GM23338 (cell line): ENCODE measurements around the gene EDA. TPM values are rescaled to one million over a fixed set of nuclear protein-coding genes. Genes with fewer than 3 reads are reported as not detected.

Experiments
- ATAC-seq: fragments of 200-7000 bp; cut with Tn5 transposase; 3 replicates; pipeline ENCODE4 v1.9.1; 2020
- DNase-seq: peaks from one replicate; pipeline ENCODE4 v3.0.0-alpha.2; 2015; ENCODE audit warnings: low spot score
- H2AFZ ChIP-seq: fragments of 200-600 bp; sonication (generic); 2 replicates; pipeline ENCODE4 v1.8.0; 2016; ENCODE audit warnings: antibody characterized with exemption, mild to moderate bottlenecking, moderate library complexity
- H3F3A ChIP-seq: fragments of 200-600 bp; sonication (generic); replicated peaks from 2 replicates; pipeline ENCODE4 v1.8.0; 2017; ENCODE audit warnings: antibody characterized with exemption, mixed run types, low read depth
- H3K27ac ChIP-seq: fragments of 200-600 bp; sonication (generic); 2 replicates; pipeline ENCODE4 v1.6.1; 2016; ENCODE audit warnings: low read depth
- H3K27me3 ChIP-seq: fragments of 200-600 bp; sonication (generic); 2 replicates; pipeline ENCODE4 v1.8.0; 2016; ENCODE audit warnings: mild to moderate bottlenecking, mixed run types, moderate library complexity; ENCODE audit not compliant: insufficient read depth
- H3K36me3 ChIP-seq: fragments of 200-600 bp; sonication (generic); 2 replicates; pipeline ENCODE4 v1.8.0; 2016; ENCODE audit warnings: mild to moderate bottlenecking; ENCODE audit not compliant: insufficient read depth
- H3K4me1 ChIP-seq: fragments of 200-600 bp; sonication (generic); 2 replicates; pipeline ENCODE4 v1.8.0; 2016; ENCODE audit warnings: mild to moderate bottlenecking, moderate library complexity; ENCODE audit not compliant: insufficient read depth
- H3K4me2 ChIP-seq: fragments of 200-600 bp; sonication (generic); 2 replicates; pipeline ENCODE4 v1.7.1; 2017; ENCODE audit warnings: mixed run types
- H3K4me3 ChIP-seq: fragments of 200-600 bp; sonication (generic); 2 replicates; pipeline ENCODE4 v1.6.1; 2016; ENCODE audit warnings: mixed run types
- H3K79me2 ChIP-seq: fragments of 200-600 bp; sonication (generic); replicated peaks from 2 replicates; pipeline ENCODE4 v1.8.0; 2017; ENCODE audit warnings: mild to moderate bottlenecking; ENCODE audit not compliant: insufficient read depth
- H3K9me2 ChIP-seq: fragments of 200-600 bp; sonication (generic); 2 replicates; pipeline ENCODE4 v1.8.0; 2017; ENCODE audit not compliant: insufficient read depth
- H4K20me1 ChIP-seq: fragments of 200-600 bp; sonication (generic); replicated peaks from 2 replicates; pipeline ENCODE4 v1.8.0; 2017; ENCODE audit warnings: mild to moderate bottlenecking; ENCODE audit not compliant: insufficient read depth
- H3K27ac Mint-ChIP-seq: 2 replicates; pipeline ENCODE4 v1.8.0; 2020; ENCODE audit warnings: inconsistent platforms, mild to moderate bottlenecking, moderate library complexity, mixed read lengths
- H3K27me3 Mint-ChIP-seq: 3 replicates; pipeline ENCODE4 v1.8.0; 2022; ENCODE audit warnings: low read depth, mild to moderate bottlenecking, moderate library complexity, mixed read lengths, inconsistent platforms; ENCODE audit not compliant: insufficient read depth, poor library complexity
- H3K36me3 Mint-ChIP-seq: 3 replicates; pipeline ENCODE4 v1.8.0; 2021; ENCODE audit warnings: low read depth, mild to moderate bottlenecking, inconsistent platforms, moderate library complexity, mixed read lengths
- H3K4me1 Mint-ChIP-seq: 3 replicates; pipeline ENCODE4 v1.8.0; 2020; ENCODE audit warnings: mild to moderate bottlenecking, inconsistent platforms, mixed read lengths
- H3K4me3 Mint-ChIP-seq: 3 replicates; pipeline ENCODE4 v1.8.0; 2021; ENCODE audit warnings: moderate library complexity, mild to moderate bottlenecking, inconsistent platforms, mixed read lengths
- H3K9me3 Mint-ChIP-seq: 3 replicates; pipeline ENCODE4 v1.8.0; 2020; ENCODE audit warnings: moderate library complexity, mild to moderate bottlenecking, inconsistent platforms, mixed read lengths
- ETS1 ChIP-seq: IDR thresholded peaks from 2 replicates; pipeline ENCODE4 v1.6.1; 2016; ENCODE audit warnings: antibody characterized with exemption
- EZH2phosphoT487 ChIP-seq: fragments of 200-600 bp; sonication (generic); IDR thresholded peaks from one replicate; pipeline ENCODE4 v1.8.1; 2018; ENCODE audit warnings: antibody characterized with exemption; ENCODE audit not compliant: unreplicated experiment
- JUNB ChIP-seq: IDR thresholded peaks from one replicate; pipeline ENCODE4 v1.6.1; 2016; ENCODE audit warnings: antibody characterized with exemption; ENCODE audit not compliant: unreplicated experiment
- NANOG ChIP-seq: IDR thresholded peaks from 2 replicates; pipeline ENCODE4 v1.6.1; 2016; ENCODE audit warnings: antibody characterized with exemption, borderline replicate concordance
- STAT1 ChIP-seq: IDR thresholded peaks from one replicate; pipeline ENCODE4 v1.6.1; 2016; ENCODE audit warnings: antibody characterized with exemption; ENCODE audit not compliant: unreplicated experiment
- ZNF114 ChIP-seq: fragments of 250-450 bp; sonication (Bioruptor Pico); IDR thresholded peaks from 2 replicates; pipeline ENCODE4 v1.5.0; 2020; ENCODE audit warnings: mild to moderate bottlenecking, moderate library complexity
- ZNF462 ChIP-seq: fragments of 250-450 bp; sonication (Bioruptor Pico); IDR thresholded peaks from 2 replicates; pipeline ENCODE4 v1.5.0; 2020; ENCODE audit warnings: mild to moderate bottlenecking, moderate library complexity
- polyA plus RNA-seq: library from polyadenylated mRNA; unstranded; fragments of >200 nt; fragmentation: Nextera tagmentation; extraction: Ambion mirVana; gene quantifications from 2 replicates; pipeline ENCODE4 v1.2.1, GENCODE V29; 2016
- total RNA-seq: library from RNA; depleted of rRNA; stranded (reverse); fragments of >200 nt; shearing (Covaris generic); gene quantifications from 2 replicates; pipeline ENCODE4 v1.2.3, GENCODE V29; 2014

The EDA gene
- total and polyA plus RNA-seq, 2 experiments from 2014 or later, result 6.6 to 19.6 TPM

GRCh38 chrX:70062961-70063550, 447.1 kb downstream of the EDA start:
- H3K9me3 Mint-ChIP-seq, result peaks cover 7% of the 10 kb centered on the region; the same call in 2 of the 3 replicates
- peaks cover 1% of the 10 kb centered on the region for H3K27me3 Mint-ChIP-seq
- Histone ChIP-seq H3F3A (no peaks in the 10 kb centered on the region), H3K4me2 (no peak overlapping the region), H3K27me3 (no peaks in the 10 kb centered on the region), H3K4me1 (no peaks in the 10 kb centered on the region), H3K79me2 (no peaks in the 10 kb centered on the region), H3K4me3 (no peak overlapping the region), H2AFZ (no peak overlapping the region), H3K9me2 (no peaks in the 10 kb centered on the region), H4K20me1 (no peaks in the 10 kb centered on the region), H3K36me3 (no peaks in the 10 kb centered on the region), H3K27ac (no peak overlapping the region)
- H3K36me3 Mint-ChIP-seq, result no peaks in the 10 kb centered on the region
- no peak overlapping the region for H3K27ac Mint-ChIP-seq
- ATAC-seq (no peak), DNase-seq (no peak)
- H3K4me1 Mint-ChIP-seq, result peaks cover 3% of the 10 kb centered on the region; the same call in 1 of the 3 replicates
- no peak overlapping the region for H3K4me3 Mint-ChIP-seq
- TF ChIP-seq NANOG, result no peak
- TF ChIP-seq ETS1, result no peak

- no peak for TF ChIP-seq EZH2phosphoT487
- Histone ChIP-seq H2AFZ (no peak overlapping the region), H3K27ac (no peak overlapping the region), H3K4me1 (no peaks in the 10 kb centered on the region), H3K79me2 (no peaks in the 10 kb centered on the region), H3K36me3 (no peaks in the 10 kb centered on the region), H3F3A (no peaks in the 10 kb centered on the region), H3K4me3 (no peak overlapping the region), H3K4me2 (no peak overlapping the region), H3K9me2 (no peaks in the 10 kb centered on the region), H4K20me1 (no peaks in the 10 kb centered on the region), H3K27me3 (no peaks in the 10 kb centered on the region)
- Mint-ChIP-seq H3K36me3 (no peaks in the 10 kb centered on the region), H3K4me1 (peaks cover 3% of the 10 kb centered on the region; the same call in 1 of the 3 replicates), H3K27ac (no peak overlapping the region), H3K27me3 (peaks cover 1% of the 10 kb centered on the region), H3K4me3 (no peak overlapping the region), H3K9me3 (peaks cover 7% of the 10 kb centered on the region; the same call in 2 of the 3 replicates)
- ATAC-seq (no peak), DNase-seq (no peak)
Measured at GRCh38 chrX:70066646-70067045, 450.7 kb downstream of the EDA start.

GRCh38 chrX:70079297-70079696, 463.4 kb downstream of the EDA start:
- no peaks in the 10 kb centered on the region for H3K4me1 ChIP-seq
- no peak overlapping the region for H3K4me3 Mint-ChIP-seq
- no peaks in the 10 kb centered on the region for H3K36me3 Mint-ChIP-seq
- H4K20me1 ChIP-seq, result no peaks in the 10 kb centered on the region
- no peak for ATAC-seq
- no peak overlapping the region for H2AFZ ChIP-seq
- H3K9me3 Mint-ChIP-seq, result peaks cover 12% of the 10 kb centered on the region; the same call in 2 of the 3 replicates
- TF ChIP-seq ZNF114 (no peak), STAT1 (no peak), NANOG (no peak), JUNB (no peak), ZNF462 (CRISPR knock-in tag) (no peak)
- H3F3A ChIP-seq, result no peaks in the 10 kb centered on the region
- no peak overlapping the region for H3K4me2 ChIP-seq
- H3K9me2 ChIP-seq, result no peaks in the 10 kb centered on the region
- no peaks in the 10 kb centered on the region; the same call in 2 of the 3 replicates for H3K4me1 Mint-ChIP-seq
- H3K4me3 ChIP-seq, result no peak overlapping the region
- H3K27me3 ChIP-seq, result no peaks in the 10 kb centered on the region
- H3K27ac Mint-ChIP-seq, result no peak overlapping the region
- no peak overlapping the region for H3K27ac ChIP-seq
- no peaks in the 10 kb centered on the region for H3K36me3 ChIP-seq
- DNase-seq, result no peak
- H3K79me2 ChIP-seq, result no peaks in the 10 kb centered on the region
- H3K27me3 Mint-ChIP-seq, result peaks cover 5% of the 10 kb centered on the region
